A172 (cell line): ENCODE results near the gene BASP1. TPM values are rescaled to one million over a fixed set of nuclear protein-coding genes. Genes with fewer than 3 reads are reported as not detected.
"Not testable (repeated sequence)": the region's sequence is repeated elsewhere in the genome, so short reads cannot be mapped to it uniquely, and the experiment has no call there.

ENCODE experiments used
- DNase-seq: peaks from one replicate; pipeline ENCODE4 v3.0.0-alpha.2; 2015; ENCODE audit warnings: low spot score
- total RNA-seq: library from RNA; depleted of rRNA; stranded (reverse); fragments of >200 nt; shearing (Covaris generic); gene quantifications from 2 replicates; pipeline ENCODE4 v1.2.3, GENCODE V29; 2014

BASP1 gene
- total RNA-seq, 1 experiment from 2014 or later: 49.2 TPM

DNA sequence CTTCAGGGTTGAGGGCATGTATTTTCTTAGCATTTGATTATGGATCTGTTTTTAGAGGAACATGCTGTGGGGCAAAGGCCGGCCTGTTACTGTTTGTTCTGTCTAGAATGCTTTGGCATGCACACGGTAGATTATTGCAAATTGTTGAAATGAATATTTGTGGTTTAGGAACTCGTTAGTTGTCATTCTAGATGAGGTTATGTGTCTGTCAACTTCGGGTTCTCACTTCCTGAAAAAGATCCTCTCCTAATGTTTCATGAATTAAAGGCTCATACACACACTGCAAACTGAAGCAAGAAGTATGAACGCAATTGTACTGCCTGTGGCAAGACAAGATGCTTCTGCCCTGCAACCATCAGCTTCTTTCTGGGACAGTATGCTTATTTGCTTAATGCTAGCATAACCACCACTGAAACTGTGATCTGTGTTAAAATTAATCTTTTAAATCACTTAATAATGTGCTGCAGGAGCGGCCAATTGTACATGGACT lies 99.6 kb downstream of the BASP1 start:
- DNase-seq: no peak

- no peak for DNase-seq
Observed at GRCh38 chr5:17317473-17317872, 100.0 kb downstream of the BASP1 start.

DNA sequence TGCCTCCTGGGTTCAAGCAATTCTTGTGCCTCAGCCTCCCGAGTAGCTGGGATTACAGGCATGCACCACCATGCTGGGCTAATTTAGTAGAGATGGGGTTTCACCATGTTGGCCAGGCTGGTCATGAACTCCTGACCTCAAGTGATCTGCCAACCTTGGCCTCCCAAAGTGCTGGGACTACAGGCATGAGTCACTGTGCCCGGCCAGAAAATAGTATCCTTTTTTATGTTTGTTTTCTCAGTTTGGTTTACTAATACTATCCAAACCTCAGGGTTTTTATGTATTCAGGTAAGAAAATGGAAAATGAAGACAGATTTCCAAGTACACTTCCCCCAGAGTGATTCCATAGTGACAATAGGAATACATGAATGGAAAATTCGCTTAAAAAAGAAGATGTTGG lies 101.7 kb downstream of the BASP1 start:
- not testable (repeated sequence) for DNase-seq

GRCh38 chr5:17325770-17326599 lies 108.6 kb downstream of the BASP1 start:
- DNase-seq: no peak
